ENCODE data around the gene IDS. TPM values are rescaled to one million over a fixed set of nuclear protein-coding genes. Genes with fewer than 3 reads are reported as not detected.
A peak's percentile ranks its signal among the peaks of the same experiment; 100 is the strongest.

IDS gene
- total and polyA plus RNA-seq, 8 donors = 8.7 to 138 (median 41.7) TPM

GRCh38 chrX:149472625-149473024, 32.5 kb downstream of the IDS start:
- intact Hi-C loops (cut with DNase I; ENCODE audit: low total_unique reads) = no loop called here
- no peaks in the 10 kb centered on the region for H3K27me3 ChIP-seq
- H3K4me3 ChIP-seq = no peak overlapping the region
- H3K4me1 ChIP-seq = peaks cover 0 to 9% (median 0%) of the 10 kb centered on the region in 4 donors
- no peak for DNase-seq
- H3K9me3 ChIP-seq = no peaks in the 10 kb centered on the region
- H3K27ac ChIP-seq = no peak overlapping the region
- peaks cover 0 to 4% (median 2%) of the 10 kb centered on the region in 4 donors for H3K36me3 ChIP-seq
- no peak for TF ChIP-seq POLR2AphosphoS5 (IDR thresholded peaks at IDR 0.05)
- TF ChIP-seq EP300 (IDR thresholded peaks at IDR 0.05) = no peak
- TF ChIP-seq POLR2A (IDR thresholded peaks at IDR 0.05) = no peak
- no peak for TF ChIP-seq CTCF (IDR thresholded peaks at IDR 0.05)

GRCh38 chrX:149471397-149471796, 33.7 kb downstream of the IDS start:
- Histone ChIP-seq H3K36me3 (no peaks in the 10 kb centered on the region), H3K27ac (no peak overlapping the region), H3K27me3 (no peaks in the 10 kb centered on the region), H3K9me3 (no peaks in the 10 kb centered on the region), H3K4me3 (no peak overlapping the region), H3K4me1 (peaks cover 0 to 9% (median 0%) of the 10 kb centered on the region in 4 donors)
- no peak for DNase-seq
- TF ChIP-seq POLR2AphosphoS5 (IDR thresholded peaks at IDR 0.05) (no peak), CTCF (IDR thresholded peaks at IDR 0.05) (no peak), EP300 (IDR thresholded peaks at IDR 0.05) (no peak), POLR2A (IDR thresholded peaks at IDR 0.05) (no peak)
- 70 to 97% (median 90%) methylated on average over 7 to 8 of the region's 8 CpGs for WGBS, 5 donors
- intact Hi-C loops (cut with DNase I; ENCODE audit: low total_unique reads) = no loop called here

GRCh38 chrX:149470955-149471354, 34.2 kb downstream of the IDS start:
- intact Hi-C loops (cut with DNase I; ENCODE audit: low total_unique reads) = no loop called here
- H3K27ac ChIP-seq = no peak overlapping the region
- 7 to 26% (median 16%) methylated on average over 6 to 23 of the region's 23 CpGs for WGBS, 5 donors
- peak; percentile 78 to 89 for DNase-seq
- H3K9me3 ChIP-seq = no peaks in the 10 kb centered on the region
- TF ChIP-seq POLR2AphosphoS5 (IDR thresholded peaks at IDR 0.05) = no peak
- TF ChIP-seq EP300 (IDR thresholded peaks at IDR 0.05) = no peak
- peak in 5 of 7 experiments; percentile 46 to 81 (median 73) for TF ChIP-seq CTCF (IDR thresholded peaks at IDR 0.05)
- no peak for TF ChIP-seq POLR2A (IDR thresholded peaks at IDR 0.05)
- no peaks in the 10 kb centered on the region for H3K27me3 ChIP-seq
- no peak overlapping the region for H3K4me3 ChIP-seq
- H3K4me1 ChIP-seq = peaks cover 0 to 9% (median 0%) of the 10 kb centered on the region in 4 donors
- no peaks in the 10 kb centered on the region for H3K36me3 ChIP-seq

- Histone ChIP-seq H3K27me3 (no peaks in the 10 kb centered on the region), H3K36me3 (no peaks in the 10 kb centered on the region), H3K4me1 (peaks cover 0 to 9% (median 0%) of the 10 kb centered on the region in 4 donors), H3K4me3 (no peak overlapping the region), H3K9me3 (no peaks in the 10 kb centered on the region), H3K27ac (no peak overlapping the region)
- DNase-seq = no peak
- whole genome bisulfite sequencing, 5 donors = 51 to 78% (median 78%) methylated on average over 3 to 5 of the region's 5 CpGs
- no peak for TF ChIP-seq CTCF (IDR thresholded peaks at IDR 0.05)
- no peak for TF ChIP-seq EP300 (IDR thresholded peaks at IDR 0.05)
- no peak for TF ChIP-seq POLR2AphosphoS5 (IDR thresholded peaks at IDR 0.05)
- TF ChIP-seq POLR2A (IDR thresholded peaks at IDR 0.05) = no peak
- intact Hi-C loops (cut with DNase I; ENCODE audit: low total_unique reads) = no loop called here
Observed at GRCh38 chrX:149469406-149469805, 35.7 kb downstream of the IDS start.

All from stomach (tissue), 9 donors.